HCT116 (cell line): ENCODE results near the gene MBD3. TPM values are rescaled to one million over a fixed set of nuclear protein-coding genes. Genes with fewer than 3 reads are reported as not detected.

Source experiments
- ATAC-seq: fragments of 200-7000 bp; cut with Tn5 transposase; 2 replicates; pipeline ENCODE4 v1.9.1; 2020; ENCODE audit warnings: mild to moderate bottlenecking, moderate library complexity
- BruUV-seq: library from RNA; stranded (reverse); fragments of 400-500 nt; replicated peaks from 2 replicates; lab custom pipeline; 2021; lab: Mats Ljungman, UMichigan
- CTCF ChIA-PET: fragments of 300-600 bp; sonication (Branson Sonifier 250); formaldehyde crosslinking; loops from one replicate; lab custom pipeline; 2021; ENCODE audit warnings: antibody characterized with exemption; lab: Charles Lee
- POLR2A ChIA-PET: fragments of 300-600, 350-600 bp; sonication (Branson Sonifier 250); formaldehyde crosslinking; loops from one replicate; lab custom pipeline; 2021; ENCODE audit warnings: antibody characterized with exemption; lab: Charles Lee
- RAD21 ChIA-PET, 2 experiments: fragments of 300-600 bp; sonication (Branson Sonifier 250); formaldehyde crosslinking; loops; one replicate each; lab custom pipeline; 2023; ENCODE audit warnings: low total read pairs in 2 of 2; ENCODE audit not compliant: uncharacterized antibody in 2 of 2, unreplicated experiment in 2 of 2, low non-redundant PET in 1 of 2; lab: Charles Lee
- DNase-seq: peaks from one replicate; pipeline ENCODE4 v3.0.0-alpha.2; 2010; ENCODE audit warnings: low read depth, low spot score
- H2AFZ ChIP-seq: fragments of 200-600 bp; shearing (Covaris generic), sonication (generic); 2 replicates; pipeline ENCODE4 v1.6.1; 2017; ENCODE audit warnings: low read depth, mixed run types, mixed read lengths, antibody characterized with exemption, low read length; ENCODE audit not compliant: poor library complexity, severe bottlenecking
- H3K27ac ChIP-seq: 2 replicates; pipeline ENCODE4 v1.5.1; 2012; ENCODE audit warnings: low read depth, low read length
- H3K27me3 ChIP-seq: fragments of 200-600 bp; sonication (generic); 2 replicates; pipeline ENCODE4 v1.6.1; 2016; ENCODE audit warnings: mixed run types, low read length, mixed read lengths; ENCODE audit not compliant: insufficient read depth
- H3K36me3 ChIP-seq, 2 experiments: fragments of 200-500 bp in 1 of 2; fragments of 200-600 bp in 1 of 2; sonication (Bioruptor generic) in 1 of 2; sonication (generic) in 1 of 2; 2 replicates each; pipeline versions ENCODE4 v1.5.1 to v1.6.1; 2014 to 2016; ENCODE audit warnings: low read length in 2 of 2, inconsistent platforms in 1 of 2, mixed read lengths in 1 of 2, mixed run types in 1 of 2; ENCODE audit not compliant: insufficient read depth in 2 of 2, control insufficient read depth in 1 of 2
- H3K4me1 ChIP-seq, 2 experiments: fragments of 200-600 bp in 1 of 2; sonication (generic) in 1 of 2; 2 replicates each; pipeline versions ENCODE4 v1.5.1 to v1.6.1; 2012 to 2017; ENCODE audit warnings: low read length in 2 of 2, inconsistent platforms in 1 of 2, mild to moderate bottlenecking in 1 of 2, mixed read lengths in 1 of 2, mixed run types in 1 of 2, moderate library complexity in 1 of 2; ENCODE audit not compliant: insufficient read depth in 2 of 2, control insufficient read depth in 1 of 2
- H3K4me2 ChIP-seq: fragments of 200-600 bp; sonication (generic); 2 replicates; pipeline ENCODE4 v1.6.1; 2017; ENCODE audit warnings: mixed run types, low read length, mixed read lengths
- H3K4me3 ChIP-seq, 2 experiments: fragments of 200-600 bp in 1 of 2; sonication (generic) in 1 of 2; replicated peaks in 1 of 2; 2 replicates each; pipeline ENCODE4 v1.5.1; 2011 to 2016; ENCODE audit warnings: low read length in 2 of 2, control low read depth in 1 of 2, low read depth in 1 of 2, mild to moderate bottlenecking in 1 of 2, mixed read lengths in 1 of 2, mixed run types in 1 of 2
- H3K79me2 ChIP-seq: fragments of 200-600 bp; sonication (generic); 2 replicates; pipeline ENCODE4 v1.6.1; 2017; ENCODE audit warnings: mild to moderate bottlenecking, mixed run types, low read length, moderate library complexity, mixed read lengths; ENCODE audit not compliant: insufficient read depth
- H3K9ac ChIP-seq: fragments of 200-600 bp; sonication (generic); 2 replicates; pipeline ENCODE4 v1.6.1; 2016; ENCODE audit warnings: low read length, mixed read lengths
- H3K9me2 ChIP-seq: fragments of 200-600 bp; sonication (generic), shearing (Covaris generic); 2 replicates; pipeline ENCODE4 v1.6.1; 2017; ENCODE audit warnings: mixed run types, mild to moderate bottlenecking, moderate library complexity; ENCODE audit not compliant: insufficient read depth
- H3K9me3 ChIP-seq, 2 experiments: fragments of 200-500 bp in 1 of 2; fragments of 200-600 bp in 1 of 2; sonication (Bioruptor generic) in 1 of 2; sonication (generic) in 1 of 2; 2 replicates each; pipeline ENCODE4 v1.6.1; 2014 to 2017; ENCODE audit warnings: low read length in 2 of 2, mixed read lengths in 2 of 2, inconsistent platforms in 1 of 2, low read depth in 1 of 2, mild to moderate bottlenecking in 1 of 2, mixed run types in 1 of 2, moderate library complexity in 1 of 2; ENCODE audit not compliant: control insufficient read depth in 1 of 2, insufficient read depth in 1 of 2
- H4K20me1 ChIP-seq: fragments of 200-600 bp; sonication (generic), shearing (Covaris generic); 2 replicates; pipeline ENCODE4 v1.6.1; 2017; ENCODE audit warnings: mixed run types, mild to moderate bottlenecking, moderate library complexity; ENCODE audit not compliant: insufficient read depth
- ATF3 ChIP-seq: IDR thresholded peaks from 2 replicates; pipeline ENCODE4 v1.6.1; 2012
- CTCF ChIP-seq, 3 experiments: fragments of 200-600 bp in 1 of 3; sonication (generic) in 1 of 3; IDR thresholded peaks in 2 of 3; conservative IDR thresholded peaks in 1 of 3; 2 replicates each; pipeline ENCODE4 v1.5.1; 2012 to 2017; ENCODE audit warnings: low read depth in 2 of 3, low read length in 2 of 3, antibody characterized with exemption in 1 of 3, borderline replicate concordance in 1 of 3, control low read depth in 1 of 3, mild to moderate bottlenecking in 1 of 3, mixed read lengths in 1 of 3, mixed run types in 1 of 3, moderate library complexity in 1 of 3; ENCODE audit not compliant: insufficient read depth in 1 of 3
- FOSL1 ChIP-seq: IDR thresholded peaks from 2 replicates; pipeline ENCODE4 v1.6.1; 2012; ENCODE audit warnings: low read depth
- JUND ChIP-seq: IDR thresholded peaks from 2 replicates; pipeline ENCODE4 v1.6.1; 2012
- MAX ChIP-seq: IDR thresholded peaks from 2 replicates; pipeline ENCODE4 v1.6.1; 2012
- POLR2A ChIP-seq: IDR thresholded peaks from 2 replicates; pipeline ENCODE4 v1.7.0; 2011; ENCODE audit warnings: borderline replicate concordance; ENCODE audit not compliant: insufficient read depth, insufficient read length; ENCODE audit errors: extremely low read depth
- RAD21 ChIP-seq: IDR thresholded peaks from 2 replicates; pipeline ENCODE4 v1.6.1; 2012; ENCODE audit warnings: low read depth, mild to moderate bottlenecking
- REST ChIP-seq: IDR thresholded peaks from 2 replicates; pipeline ENCODE4 v1.6.1; 2012; ENCODE audit warnings: low read depth
- SIN3A ChIP-seq: IDR thresholded peaks from 2 replicates; pipeline ENCODE4 v1.6.1; 2012; ENCODE audit warnings: low read depth
- TCF7L2 ChIP-seq: IDR thresholded peaks from 2 replicates; pipeline ENCODE4 v1.7.0; 2011; ENCODE audit warnings: borderline replicate concordance, inconsistent platforms; ENCODE audit not compliant: insufficient read depth, insufficient read length; ENCODE audit errors: extremely low read depth
- YY1 ChIP-seq: IDR thresholded peaks from 2 replicates; pipeline ENCODE4 v1.6.1; 2011; ENCODE audit warnings: low read length, low read depth, moderate library complexity, mild to moderate bottlenecking; ENCODE audit not compliant: insufficient replicate concordance; ENCODE audit errors: extremely low read depth
- ZBTB33 ChIP-seq: IDR thresholded peaks from 2 replicates; pipeline ENCODE4 v1.6.1; 2011; ENCODE audit warnings: mild to moderate bottlenecking, low read length, moderate library complexity; ENCODE audit not compliant: insufficient replicate concordance; ENCODE audit errors: extremely low read depth
- ZFX ChIP-seq: fragments of 450-650 bp; IDR thresholded peaks from 2 replicates; pipeline ENCODE4 v1.6.1; 2017
- ZNF274 ChIP-seq: fragments of 200-500 bp; sonication (Bioruptor generic); IDR thresholded peaks from 2 replicates; pipeline ENCODE4 v1.6.1; 2014; ENCODE audit warnings: mild to moderate bottlenecking, low read depth, low read length, inconsistent platforms
- intact Hi-C: fragments of 100-400 bp; cut with micrococcal nuclease; formaldehyde crosslinking; loops from 2 replicates; pipeline ENCODE4 v1.10.0; 2022
- total RNA-seq: library from RNA; stranded (reverse); gene quantifications from one replicate; pipeline ENCODE4 v1.2.1, GENCODE V29; 2021; ENCODE audit not compliant: unreplicated experiment

MBD3 gene
- total RNA-seq, 1 experiment from 2014 or later: 85.7 TPM

GRCh38 chr19:1554968-1555367, 37.7 kb downstream of the MBD3 start:
- POLR2A ChIA-PET: no interaction called here
- Histone ChIP-seq H3K36me3 (peaks cover 0 to 9% of the 10 kb centered on the region in 2 experiments; a peak in 1 of 4 replicates), H3K79me2 (peaks cover 8% of the 10 kb centered on the region; the same call in 1 of the 2 replicates), H2AFZ (no peak overlapping the region), H4K20me1 (no peaks in the 10 kb centered on the region), H3K9me3 (no peaks in the 10 kb centered on the region), H3K4me3 (no peak overlapping the region)
- no peak for ATAC-seq
- CTCF ChIA-PET: no interaction called here
- intact Hi-C loops: no loop called here
- TF ChIP-seq CTCF (IDR thresholded peaks at IDR 0.05 in 2 of 3, conservative IDR thresholded peaks at IDR 0.05 in 1 of 3; ENCODE audit: borderline replicate concordance in 1 of 3, insufficient read depth in 1 of 3, low read depth in 2 of 3, low read length in 2 of 3): no peak
- no peak for TF ChIP-seq FOSL1
- no peak for TF ChIP-seq ZFX
- TF ChIP-seq ZNF274: no peak
- no peak for TF ChIP-seq YY1
- TF ChIP-seq SIN3A: no peak
- no peak for TF ChIP-seq ZBTB33
- no peak for TF ChIP-seq POLR2A
- no peak for TF ChIP-seq JUND
- TF ChIP-seq REST: no peak
- no peak for TF ChIP-seq ATF3
- TF ChIP-seq TCF7L2: no peak
- no peak for TF ChIP-seq RAD21
- no peak for TF ChIP-seq MAX
- TF ChIP-seq, all 23 proteins: peak for 0
- H3K27ac ChIP-seq: no peak overlapping the region
- H3K4me2 ChIP-seq: no peak overlapping the region
- no peaks in the 10 kb centered on the region for H3K4me1 ChIP-seq
- BruUV-seq: no TSS peak
- RAD21 ChIA-PET: no interaction called here
- no peak for DNase-seq
- no peak overlapping the region for H3K9ac ChIP-seq
- H3K27me3 ChIP-seq: no peaks in the 10 kb centered on the region
- H3K9me2 ChIP-seq: no peaks in the 10 kb centered on the region
